HG03575 (cell line): ENCODE measurements around the gene TRABD2A.

Experiments
- ATAC-seq: cut with Tn5 transposase; IDR thresholded peaks from one replicate; pipeline ENCODE4 v1.9.1; 2021; ENCODE audit not compliant: unreplicated experiment, insufficient number of reproducible peaks, low FRiP score; ENCODE audit errors: extremely low read depth

The TRABD2A gene

DNA sequence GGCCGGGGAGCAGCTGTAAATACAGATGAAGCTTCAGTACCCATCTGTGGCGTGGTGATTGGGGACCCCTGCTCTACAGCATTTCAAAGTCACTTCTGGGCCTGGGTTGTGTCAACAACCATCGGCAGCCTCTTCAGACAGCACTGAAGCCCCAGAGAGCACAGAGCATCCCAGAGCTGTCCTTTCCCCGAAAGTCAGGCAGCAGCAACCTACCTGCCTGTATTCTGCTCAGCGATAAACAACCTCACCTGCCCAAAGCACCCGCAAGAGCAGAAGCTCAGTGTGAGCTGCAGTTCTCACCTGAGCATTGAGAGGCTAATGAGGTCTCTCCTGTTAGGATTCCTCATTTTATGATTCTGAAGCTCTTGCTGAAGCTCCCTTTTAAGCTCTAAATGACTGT is 19.3 kb downstream of the TRABD2A start:
- ATAC-seq, result no peak

DNA sequence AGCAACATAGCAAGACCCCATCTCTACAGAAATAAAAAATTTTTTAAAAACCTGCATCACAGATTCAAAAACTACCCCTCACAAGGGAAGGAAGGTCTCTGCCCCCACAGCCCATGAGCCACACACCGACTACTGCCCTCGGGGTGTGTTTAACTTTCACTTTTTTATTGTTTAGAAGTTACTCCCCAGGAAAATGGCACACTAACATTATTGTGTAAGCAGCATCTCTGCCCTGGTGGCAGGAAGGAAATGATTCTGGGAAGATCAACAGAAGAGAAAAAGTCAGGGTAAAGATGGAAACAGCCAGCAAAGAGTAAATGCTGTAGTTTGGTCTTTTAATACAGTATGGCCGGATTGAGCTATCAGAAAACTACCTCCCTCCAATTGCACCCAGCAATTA is 21.9 kb downstream of the TRABD2A start:
- ATAC-seq, result no peak

GRCh38 chr2:84858123-84858522 is 22.8 kb downstream of the TRABD2A start:
- ATAC-seq, result no peak

- no peak for ATAC-seq
Observed at GRCh38 chr2:84857566-84857965, 23.3 kb downstream of the TRABD2A start.

DNA sequence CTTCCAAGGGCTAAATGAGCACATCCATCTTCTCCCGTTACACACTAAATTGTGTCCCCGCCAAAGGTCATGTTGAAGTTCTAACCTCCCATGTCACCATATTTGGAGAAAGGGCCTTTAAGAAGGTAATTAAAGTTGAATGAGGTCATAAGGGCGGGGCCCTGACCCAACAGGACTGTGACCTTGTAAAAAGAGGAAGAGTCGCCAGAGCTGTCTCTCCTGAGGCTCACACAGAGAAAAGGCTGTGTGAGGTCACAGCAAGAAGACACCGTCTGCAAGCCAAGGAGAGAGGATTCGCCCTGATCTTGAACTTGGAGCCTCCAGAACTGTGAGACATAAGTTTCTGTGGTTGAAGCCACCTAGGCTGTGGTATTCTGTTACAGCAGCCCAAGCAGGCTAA is 24.1 kb downstream of the TRABD2A start:
- ATAC-seq, result no peak

DNA sequence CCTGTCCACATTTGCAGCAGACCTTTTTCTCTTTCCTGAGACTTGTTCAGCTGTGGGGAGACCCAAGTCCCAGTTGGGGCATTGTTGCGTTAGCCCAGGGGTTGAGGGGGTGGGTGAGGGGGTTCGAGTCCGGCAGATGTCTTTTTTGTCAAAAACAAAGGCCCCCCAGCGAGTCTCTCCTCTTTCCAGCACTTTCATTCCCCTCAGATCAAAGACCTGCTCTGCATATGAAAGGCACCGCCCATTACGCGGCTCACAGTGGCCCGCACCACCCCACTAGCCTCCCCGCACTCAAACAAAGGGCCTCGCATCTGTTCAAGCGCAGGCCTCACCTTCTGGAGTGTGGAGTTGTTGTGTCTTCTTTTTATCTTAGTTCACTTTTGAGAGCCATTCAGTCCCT is 25.2 kb downstream of the TRABD2A start:
- no peak for ATAC-seq

GRCh38 chr2:84854850-84855249 is 26.0 kb downstream of the TRABD2A start:
- no peak for ATAC-seq

GRCh38 chr2:84851876-84852275 is 29.0 kb downstream of the TRABD2A start:
- no peak for ATAC-seq

- no peak for ATAC-seq
Observed at GRCh38 chr2:84850471-84850870, 30.4 kb downstream of the TRABD2A start.

DNA sequence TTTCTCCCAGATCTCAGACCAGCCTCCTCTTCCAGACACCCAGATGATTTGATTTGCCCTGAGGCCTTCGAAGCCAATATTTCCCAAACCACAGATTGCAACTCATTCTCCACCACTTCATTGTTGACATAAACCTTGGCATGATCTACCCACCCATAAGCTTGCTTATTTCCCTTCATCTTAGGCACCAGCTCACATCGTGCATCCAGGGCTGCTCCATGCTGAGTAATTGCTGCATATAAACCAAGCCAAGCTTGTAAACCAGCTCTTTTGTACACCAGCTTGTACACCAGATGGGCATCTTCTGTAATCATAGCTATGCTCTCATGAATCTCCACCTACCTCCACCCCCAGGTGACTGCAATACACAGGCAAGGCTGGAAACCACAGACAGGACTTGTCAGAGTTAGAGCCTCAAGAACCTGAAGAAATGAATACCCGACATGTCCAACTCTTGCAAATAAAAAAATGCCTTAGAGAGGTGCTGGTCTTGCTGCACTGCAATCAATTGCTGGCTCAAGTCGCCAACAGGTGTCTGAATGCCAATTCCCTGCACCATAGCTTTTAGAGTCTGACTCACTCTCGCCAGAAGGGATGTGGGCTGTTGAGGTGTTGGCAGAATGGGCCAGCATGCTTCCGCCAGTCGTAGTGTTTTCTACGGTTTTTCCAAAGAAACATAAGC is 31.5 kb downstream of the TRABD2A start:
- no peak for ATAC-seq

DNA sequence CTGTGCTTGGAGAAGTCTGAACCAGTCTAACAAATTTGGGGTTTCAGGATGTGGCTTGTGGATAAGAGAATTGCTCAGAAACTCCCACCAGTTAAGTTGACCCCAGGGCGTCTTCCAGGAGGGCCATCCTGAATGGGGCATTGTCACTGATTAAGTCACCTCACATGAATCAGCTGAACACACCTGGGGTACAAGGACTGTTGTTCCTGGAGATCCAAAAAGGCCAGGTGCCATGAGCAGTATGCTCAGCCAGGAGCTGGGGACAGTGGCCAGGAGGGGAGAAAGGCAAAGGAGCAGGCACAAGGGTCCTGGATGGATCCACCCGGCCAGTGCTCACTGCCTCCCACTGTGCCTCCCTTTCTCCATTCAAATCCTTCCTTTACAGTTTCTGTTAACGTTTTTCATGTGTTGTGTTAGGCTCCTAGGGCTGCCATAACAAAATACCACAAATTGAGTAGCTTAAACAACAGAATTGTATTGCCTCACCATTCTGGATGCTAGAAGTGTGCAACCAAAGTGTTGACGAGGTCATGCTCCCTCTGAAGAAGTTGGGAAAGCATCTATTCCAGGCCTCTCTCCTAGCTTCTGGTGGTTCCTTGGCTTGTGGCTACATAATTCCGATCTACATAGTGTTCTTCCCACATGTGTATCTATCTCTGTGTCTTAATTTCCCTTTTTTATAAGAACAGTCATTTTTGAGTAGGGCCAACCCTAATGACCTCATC is 33.4 kb downstream of the TRABD2A start:
- ATAC-seq, result no peak

DNA sequence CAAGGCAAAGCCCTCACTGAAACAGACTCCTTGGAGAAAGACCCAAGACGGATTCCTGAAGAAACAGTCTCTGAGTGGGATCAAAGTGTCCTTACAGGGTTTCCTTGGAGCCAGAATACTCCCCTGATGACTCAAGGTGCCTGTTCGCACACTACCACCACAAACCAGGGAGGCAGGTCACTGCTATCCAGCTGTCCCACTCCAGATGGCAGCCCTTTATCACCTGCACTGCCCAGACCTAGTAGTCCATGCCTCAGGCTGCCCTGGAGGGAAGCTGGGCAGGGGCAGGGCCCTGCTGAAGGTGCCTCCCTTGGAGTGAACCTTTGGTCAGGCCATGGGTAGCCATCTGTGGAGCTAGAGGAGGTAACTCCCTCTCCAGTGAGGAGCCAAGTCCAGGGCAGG is 34.1 kb downstream of the TRABD2A start:
- ATAC-seq, result no peak

DNA sequence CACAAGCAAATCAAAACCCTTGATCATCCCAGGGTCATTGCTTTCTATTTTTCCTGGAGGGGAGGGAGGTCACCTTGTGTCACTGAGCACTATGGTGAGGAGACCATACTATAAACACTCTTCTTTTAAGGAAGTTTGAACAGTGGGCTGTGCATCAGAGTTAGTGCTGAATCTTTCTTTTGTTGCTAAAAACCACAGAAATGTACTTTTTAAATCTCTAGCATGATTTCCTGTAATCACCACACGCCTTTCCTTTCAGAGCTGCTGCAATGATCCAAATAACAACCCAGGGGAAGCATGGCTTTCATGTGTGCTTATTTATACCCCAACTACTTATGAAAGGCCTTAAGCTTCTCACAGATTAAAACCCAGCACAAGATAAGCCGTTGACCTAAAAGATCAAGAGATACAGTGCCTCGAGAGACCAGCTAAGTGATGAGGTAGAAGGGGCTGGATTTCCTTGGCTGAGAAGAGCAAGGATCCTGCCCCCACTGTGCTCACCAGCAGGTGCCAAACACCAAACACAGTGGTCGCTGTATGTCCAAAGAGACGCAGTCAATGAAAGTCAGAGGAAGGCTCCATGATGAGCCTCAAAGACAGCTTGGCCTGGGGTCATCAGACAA is 34.7 kb downstream of the TRABD2A start:
- ATAC-seq, result no peak

GRCh38 chr2:84844141-84844540 is 36.7 kb downstream of the TRABD2A start:
- ATAC-seq, result no peak

DNA sequence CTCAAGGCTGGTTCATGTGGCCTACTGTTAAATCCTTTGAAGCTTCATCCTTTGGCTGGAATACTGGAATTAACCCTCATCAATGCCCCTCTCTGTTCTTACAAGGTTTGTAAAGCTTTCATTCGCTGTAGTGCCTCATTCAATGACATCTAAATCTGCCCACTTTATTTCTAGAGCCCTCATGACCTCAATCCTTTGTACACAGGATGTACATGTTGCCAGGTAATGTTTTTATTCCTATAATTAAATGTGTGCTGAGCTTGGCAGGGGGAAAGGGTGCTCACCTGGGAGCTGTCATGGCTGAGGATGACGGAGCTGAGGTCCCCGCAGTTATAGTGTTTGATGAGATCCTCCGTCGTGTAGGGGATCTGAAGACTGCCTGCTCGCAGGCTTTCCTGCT is 39.3 kb downstream of the TRABD2A start:
- ATAC-seq, result no peak

DNA sequence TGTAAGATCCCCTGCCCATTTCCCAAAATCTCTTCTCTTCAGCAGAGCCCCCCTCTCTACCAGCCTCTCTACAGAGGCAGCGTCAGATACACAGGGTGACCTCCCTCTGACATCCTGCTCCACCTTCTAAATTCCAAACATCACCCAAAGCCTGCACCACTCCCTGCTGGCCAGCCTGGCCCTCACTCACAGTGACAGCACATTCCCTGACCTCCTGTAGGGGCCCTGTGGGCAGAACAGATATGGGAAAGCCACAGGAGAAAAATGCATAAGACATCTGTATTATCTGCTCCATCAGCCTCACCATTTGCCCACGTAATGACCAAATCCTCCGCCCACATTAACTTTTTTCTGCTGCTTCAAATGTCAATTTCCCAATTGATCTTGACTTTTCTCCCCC is 40.6 kb downstream of the TRABD2A start:
- no peak for ATAC-seq

GRCh38 chr2:84839851-84840250 is 41.0 kb downstream of the TRABD2A start:
- ATAC-seq, result no peak

GRCh38 chr2:84838434-84839145 is 42.3 kb downstream of the TRABD2A start:
- ATAC-seq, result no peak

DNA sequence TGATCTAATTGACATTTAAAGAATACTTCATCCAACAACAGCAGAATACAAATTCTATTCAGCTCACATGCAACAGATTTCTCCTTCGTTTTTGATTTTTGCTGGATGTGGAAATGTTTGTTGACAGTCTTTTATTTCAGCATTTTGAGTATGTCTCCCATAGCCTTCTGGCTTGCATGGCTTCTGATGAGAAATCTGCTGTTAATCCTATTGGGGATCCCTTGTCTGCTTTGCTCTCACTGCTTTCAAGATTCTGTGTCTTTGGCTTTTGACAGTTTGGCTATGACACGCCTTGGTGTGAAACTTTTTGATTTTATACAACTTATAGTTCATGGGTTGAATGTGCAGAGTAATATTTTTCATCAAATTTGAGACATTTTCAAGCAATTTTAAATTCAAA is 44.7 kb downstream of the TRABD2A start:
- no peak for ATAC-seq
